Cardiac fibroblast (primary cell): Measurements from ENCODE around the gene PFDN5.

Source experiments
- DNase-seq, 2 donors: peaks; one replicate each; pipeline versions ENCODE4 v3.0.0 to v3.0.0-alpha.2; 2010; ENCODE audit warnings: low read depth in 2 of 2
- H3K4me3 ChIP-seq, 2 donors: replicated peaks in 1 of 2; 1 replicate in 1 of 2; 2 replicates in 1 of 2; pipeline ENCODE4 v1.5.1; 2011; ENCODE audit warnings: low read depth in 2 of 2, low read length in 2 of 2, mild to moderate bottlenecking in 2 of 2, moderate library complexity in 1 of 2
- CTCF ChIP-seq: IDR thresholded peaks from one replicate; pipeline ENCODE4 v1.5.1; 2011; ENCODE audit warnings: low read depth, mild to moderate bottlenecking, low read length, inconsistent platforms

PFDN5 gene

DNA sequence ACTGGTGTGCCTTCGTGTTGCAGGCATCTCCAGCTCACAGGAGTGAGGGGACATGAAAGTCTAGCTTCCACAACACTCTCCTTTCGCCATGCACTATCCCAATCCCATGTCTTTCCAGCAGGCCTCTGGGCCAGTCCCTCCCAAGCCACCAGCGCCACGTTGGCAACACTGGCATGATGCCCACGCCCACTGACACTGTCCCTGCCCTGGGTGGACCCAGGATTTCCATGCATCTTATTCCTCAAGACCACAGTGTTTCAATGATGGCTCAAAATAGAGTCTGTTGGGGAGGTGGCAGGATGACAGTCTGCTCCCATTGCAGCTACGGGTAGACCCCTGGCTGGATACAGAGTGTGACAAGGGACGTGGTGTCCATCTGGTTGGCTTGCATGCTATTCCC lies 38.5 kb downstream of the PFDN5 start:
- no peak overlapping the region for H3K4me3 ChIP-seq
- TF ChIP-seq CTCF: no peak
- no peak for DNase-seq

DNA sequence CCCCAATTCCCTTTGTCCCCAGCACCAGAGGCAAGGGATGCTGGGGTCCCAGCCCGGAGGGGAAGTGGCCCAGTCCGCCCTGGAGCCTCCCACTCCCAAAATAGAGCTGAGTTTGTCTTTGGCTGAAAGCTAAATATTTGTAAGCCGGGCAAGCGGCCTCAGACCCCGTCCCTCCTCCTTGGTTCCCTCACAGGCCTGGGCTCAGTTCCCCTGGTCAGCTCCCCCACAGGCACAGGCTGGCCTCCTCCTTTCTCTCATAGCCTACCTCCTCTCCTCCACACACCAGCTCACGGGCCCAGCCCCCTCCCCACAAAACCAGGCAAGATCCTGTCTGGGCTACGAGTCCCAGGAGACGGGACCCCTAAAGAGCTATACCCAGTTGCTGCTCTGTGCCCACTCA lies 39.5 kb downstream of the PFDN5 start:
- DNase-seq: no peak
- TF ChIP-seq CTCF: no peak
- no peak overlapping the region for H3K4me3 ChIP-seq

DNA sequence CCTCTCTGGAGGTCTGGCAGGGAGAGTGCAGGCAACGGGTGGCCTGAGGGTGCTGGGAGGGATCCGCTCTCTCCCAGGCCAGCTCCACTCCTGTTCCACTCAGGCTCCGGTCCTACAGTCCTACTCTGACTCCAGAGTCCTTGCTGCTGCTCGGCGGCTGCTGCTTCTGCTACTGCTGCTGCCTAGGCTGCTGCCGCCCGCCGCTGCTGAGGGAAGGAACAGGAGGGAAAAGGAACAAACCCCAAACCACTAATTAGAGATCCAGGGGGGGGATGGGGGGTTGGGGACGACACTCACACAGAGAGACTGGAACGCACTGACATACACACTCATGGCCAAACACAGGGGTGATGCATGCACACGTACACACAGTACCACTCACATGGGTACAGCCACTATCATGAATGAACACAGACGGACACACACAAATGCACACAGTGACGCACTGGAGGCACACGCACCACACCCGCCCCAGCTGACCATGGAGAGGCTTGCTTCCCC lies 40.9 kb downstream of the PFDN5 start, which contains the start of gene SP7:
Gene SP7, minus strand, starts transcription at position 174 of the 501 bp plus-strand sequence. CDS start 708 bp downstream, outside the sequence.
- no peak for DNase-seq
- H3K4me3 ChIP-seq: no peak within 1 kb of the TSS
- TF ChIP-seq CTCF: no peak

DNA sequence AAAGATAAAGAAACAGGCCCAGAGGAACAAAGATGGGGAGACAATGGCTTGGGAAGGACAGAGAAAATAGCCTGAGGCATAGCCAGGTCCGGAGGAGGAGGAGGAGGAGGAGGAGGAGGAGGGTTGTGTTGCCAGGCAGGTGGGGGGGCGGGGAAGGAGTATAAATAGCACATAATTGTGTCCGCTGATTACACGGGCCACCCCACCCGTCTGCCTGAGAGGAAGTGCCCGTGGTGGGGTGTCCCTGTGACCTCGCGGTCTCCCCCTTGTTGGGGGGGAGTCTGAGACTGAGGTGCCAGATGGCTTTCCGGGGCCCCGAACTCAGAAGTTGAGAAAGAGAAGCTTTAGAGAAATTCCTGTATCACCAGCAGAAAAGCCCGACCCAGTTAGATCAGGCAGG lies 42.7 kb downstream of the PFDN5 start:
- no peak for TF ChIP-seq CTCF
- no peak overlapping the region for H3K4me3 ChIP-seq
- no peak for DNase-seq

DNA sequence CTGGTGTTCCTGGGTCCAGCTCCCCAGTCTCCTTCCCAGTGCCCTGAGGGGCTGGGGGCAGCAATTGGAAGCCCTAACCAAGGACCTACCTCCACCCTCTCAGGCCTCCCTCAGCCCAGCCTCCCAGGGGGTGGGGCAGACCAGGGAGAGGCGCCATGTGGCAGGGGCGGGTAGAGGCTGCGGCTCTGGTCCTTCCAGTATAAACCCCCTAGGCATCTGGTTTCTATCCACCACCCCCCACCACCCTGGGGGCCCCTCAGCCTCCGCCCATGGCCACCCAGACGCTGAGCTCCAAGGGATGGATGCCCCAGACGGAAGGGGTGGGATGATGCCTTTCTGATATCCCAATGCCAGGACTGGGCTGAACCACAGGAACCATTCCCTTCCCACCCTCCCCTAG lies 43.6 kb downstream of the PFDN5 start:
- H3K4me3 ChIP-seq: no peak overlapping the region
- no peak for TF ChIP-seq CTCF
- DNase-seq: no peak

DNA sequence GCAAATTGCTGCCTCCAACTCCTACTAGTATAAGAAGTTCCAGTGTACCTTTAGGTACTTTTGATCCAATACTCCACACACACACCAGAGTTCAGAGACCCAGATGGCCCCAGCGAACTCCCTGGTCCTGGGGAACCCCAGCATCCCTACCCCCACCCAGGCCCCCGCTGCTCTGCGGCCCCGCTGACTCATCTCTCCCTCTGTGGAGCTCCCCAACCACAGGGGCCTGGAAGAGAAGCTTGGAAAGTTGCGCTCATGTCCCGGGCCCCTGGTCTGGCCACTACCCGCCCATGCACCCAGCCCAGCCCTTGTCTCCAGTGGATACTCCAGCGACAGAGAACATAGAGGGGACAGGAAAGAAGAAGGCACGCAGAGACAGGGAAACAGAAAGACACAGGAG lies 45.1 kb downstream of the PFDN5 start:
- no peak for TF ChIP-seq CTCF
- DNase-seq: no peak
- no peak overlapping the region for H3K4me3 ChIP-seq

DNA sequence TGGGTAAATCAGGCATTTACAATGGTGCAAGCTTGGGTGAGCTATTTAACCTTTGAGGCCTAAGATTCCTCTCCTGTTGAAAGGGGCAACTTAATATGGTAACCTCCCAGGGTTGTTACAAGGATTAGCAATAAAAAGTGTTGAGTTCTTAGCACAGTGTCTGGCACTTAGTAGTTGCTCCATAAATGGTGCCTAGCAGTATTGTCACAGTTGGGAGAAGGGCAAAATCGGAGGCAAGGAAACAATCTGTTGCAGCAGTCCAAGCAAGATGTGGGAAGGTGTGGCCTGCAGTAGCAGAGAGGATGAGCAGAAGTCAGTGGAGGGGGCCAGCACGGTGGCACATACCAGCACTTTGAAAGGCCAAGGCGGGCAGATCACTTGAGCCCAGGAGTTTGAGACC lies 48.1 kb downstream of the PFDN5 start:
- no peak for DNase-seq
- no peak overlapping the region for H3K4me3 ChIP-seq
- TF ChIP-seq CTCF: no peak
